ENCODE measurements around the gene GABRG3.

GRCh38 chr15:27549746-27550145 is 578.8 kb downstream of the GABRG3 start:
- TF ChIP-seq POLR2A (IDR thresholded peaks at IDR 0.05; ENCODE audit: low read length) (no peak), RAD21 (conservative IDR thresholded peaks at IDR 0.05 in 1 of 2, IDR thresholded peaks at IDR 0.05 in 1 of 2) (no peak), CTCF (IDR thresholded peaks at IDR 0.05) (no peak), MYC (IDR thresholded peaks at IDR 0.05; ENCODE audit: borderline replicate concordance, low read length) (no peak)
